GF-D8 (cell line): ENCODE results near the gene FAM131C.
A peak's percentile ranks its signal among the peaks of the same experiment; 100 is the strongest.

Source experiments
- DNase-seq: peaks from one replicate; lab custom pipeline; 2025; lab: John Stamatoyannopoulos, UW

The FAM131C gene

DNA sequence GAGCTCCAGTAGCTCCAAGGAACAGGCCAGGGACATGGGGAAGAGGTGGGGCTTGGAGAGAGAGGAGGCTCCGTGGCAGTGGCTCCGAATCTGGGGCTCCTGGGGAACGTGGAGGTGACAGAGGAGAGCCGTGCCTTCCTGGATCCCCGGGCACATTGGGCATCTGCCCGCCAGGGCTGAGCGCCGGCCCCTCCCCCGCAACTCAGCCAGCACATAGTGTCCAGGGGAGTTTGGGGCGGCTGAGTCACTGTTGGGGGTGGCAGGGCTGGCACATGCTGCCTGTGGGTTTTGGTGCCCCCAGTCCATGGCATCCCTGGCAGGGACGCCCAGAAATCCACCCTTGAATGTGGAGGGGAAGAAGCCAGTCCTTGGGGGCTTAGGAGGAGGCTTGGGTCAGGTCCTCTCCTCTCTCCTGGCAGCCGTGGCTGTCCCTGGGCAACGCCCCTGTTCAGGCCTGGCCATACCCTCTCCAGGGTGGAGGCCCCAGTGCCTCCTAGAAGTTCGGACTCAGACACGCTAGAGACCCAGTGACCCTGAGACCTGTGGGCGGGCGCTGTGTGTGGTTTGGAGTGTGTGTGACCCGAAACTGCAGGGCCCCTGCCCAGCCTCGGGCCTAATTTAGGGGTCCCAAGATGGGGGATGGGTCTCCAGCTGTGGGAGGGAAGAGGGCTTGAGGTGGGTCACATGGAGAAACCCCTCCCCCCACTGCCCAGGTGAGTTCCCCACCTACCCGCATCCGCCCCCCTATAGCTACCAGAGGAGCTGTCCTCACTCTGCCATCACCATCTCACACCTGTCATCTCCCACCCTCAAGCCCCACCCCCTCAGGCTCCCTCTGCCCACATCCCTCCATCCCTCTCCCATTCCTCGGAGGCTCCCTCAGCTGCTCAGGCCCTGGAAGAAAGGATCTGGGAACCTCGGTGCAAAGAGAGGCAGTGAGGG lies 57.2 kb downstream of the FAM131C start:
- DNase-seq, result no peak

DNA sequence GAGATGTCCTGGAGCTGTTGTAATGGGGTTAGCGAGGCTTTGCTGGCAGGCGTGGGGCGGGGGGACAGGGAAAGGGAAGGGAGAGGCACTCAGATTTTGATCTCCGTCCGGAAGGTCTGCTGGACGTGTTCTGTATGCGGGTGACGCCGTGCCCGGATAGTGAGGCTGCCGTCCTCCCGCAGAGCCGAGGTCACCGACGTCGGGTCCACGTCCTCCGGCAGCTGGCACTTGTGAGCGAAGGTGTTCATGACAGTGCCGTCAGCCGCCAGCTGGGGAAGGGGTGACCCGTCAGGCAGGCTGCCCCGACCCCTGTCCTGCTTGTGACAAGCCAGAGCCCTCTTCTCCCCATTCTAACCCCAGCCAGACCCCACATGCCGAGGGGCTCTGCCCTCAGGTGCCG lies 58.0 kb downstream of the FAM131C start:
- DNase-seq, result no peak

DNA sequence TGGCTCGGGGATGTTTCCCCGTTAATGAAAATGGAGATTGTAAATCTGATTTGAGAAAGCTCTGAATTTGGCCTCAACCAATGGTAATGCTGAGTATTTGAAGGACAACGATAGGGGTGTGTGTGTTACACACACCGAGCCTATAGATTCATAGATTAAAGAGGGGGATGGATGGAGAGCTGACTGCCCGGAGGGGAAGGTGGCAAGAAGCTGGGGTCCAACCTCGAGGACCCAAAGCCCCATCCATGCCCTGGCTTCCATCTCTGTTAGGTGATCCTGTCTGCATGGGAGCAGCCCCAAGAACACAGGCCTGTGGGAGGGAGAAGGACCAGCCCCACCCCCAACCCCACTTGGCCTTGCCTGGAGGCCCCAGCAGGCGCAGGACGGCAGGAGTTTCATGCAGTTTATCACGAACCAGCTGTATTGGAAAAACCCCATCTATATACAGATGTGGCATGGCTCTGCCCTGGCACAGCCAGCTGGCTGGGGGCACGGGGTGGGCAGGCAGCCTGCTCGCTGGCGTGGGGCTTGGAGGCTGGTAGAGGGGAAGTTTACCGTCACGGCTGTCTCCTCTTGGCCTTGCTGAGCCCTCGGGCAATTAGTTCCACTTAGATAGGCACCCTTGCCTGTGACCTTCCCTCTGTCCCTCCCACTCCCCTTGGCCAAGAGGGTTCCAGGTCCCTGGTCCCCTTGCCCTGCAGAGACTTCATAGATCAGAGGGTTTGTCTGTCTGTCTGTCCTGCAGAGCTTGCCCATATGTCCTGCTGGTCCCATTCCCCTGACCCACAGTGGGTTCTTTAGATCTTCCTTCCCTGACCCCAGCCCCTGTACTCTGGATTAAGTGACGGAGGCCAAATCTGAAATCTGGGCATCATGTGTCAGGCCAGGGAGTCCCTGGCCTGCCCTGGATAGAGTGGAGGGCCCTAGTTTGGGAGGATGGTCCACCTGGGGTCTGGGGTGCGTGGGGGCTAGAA lies 58.7 kb downstream of the FAM131C start:
- DNase-seq, result no peak

DNA sequence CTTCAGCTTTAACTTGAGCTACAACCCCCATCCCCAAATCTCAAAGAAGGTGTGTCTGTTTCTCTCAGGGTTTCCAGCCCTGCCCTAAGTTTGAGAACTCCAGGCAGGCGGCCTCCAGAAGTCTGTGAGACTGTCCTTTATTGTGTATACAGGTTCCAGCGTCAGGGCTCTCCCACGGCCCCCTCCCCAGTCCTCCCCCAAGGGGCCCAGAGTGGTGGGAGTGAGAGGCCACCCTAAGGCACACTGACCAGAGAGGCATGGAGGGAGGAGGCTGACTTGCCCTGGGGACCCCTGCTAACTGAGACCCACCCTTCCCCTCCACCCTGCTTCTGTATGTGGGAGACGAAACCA lies 59.6 kb downstream of the FAM131C start:
- no peak for DNase-seq

DNA sequence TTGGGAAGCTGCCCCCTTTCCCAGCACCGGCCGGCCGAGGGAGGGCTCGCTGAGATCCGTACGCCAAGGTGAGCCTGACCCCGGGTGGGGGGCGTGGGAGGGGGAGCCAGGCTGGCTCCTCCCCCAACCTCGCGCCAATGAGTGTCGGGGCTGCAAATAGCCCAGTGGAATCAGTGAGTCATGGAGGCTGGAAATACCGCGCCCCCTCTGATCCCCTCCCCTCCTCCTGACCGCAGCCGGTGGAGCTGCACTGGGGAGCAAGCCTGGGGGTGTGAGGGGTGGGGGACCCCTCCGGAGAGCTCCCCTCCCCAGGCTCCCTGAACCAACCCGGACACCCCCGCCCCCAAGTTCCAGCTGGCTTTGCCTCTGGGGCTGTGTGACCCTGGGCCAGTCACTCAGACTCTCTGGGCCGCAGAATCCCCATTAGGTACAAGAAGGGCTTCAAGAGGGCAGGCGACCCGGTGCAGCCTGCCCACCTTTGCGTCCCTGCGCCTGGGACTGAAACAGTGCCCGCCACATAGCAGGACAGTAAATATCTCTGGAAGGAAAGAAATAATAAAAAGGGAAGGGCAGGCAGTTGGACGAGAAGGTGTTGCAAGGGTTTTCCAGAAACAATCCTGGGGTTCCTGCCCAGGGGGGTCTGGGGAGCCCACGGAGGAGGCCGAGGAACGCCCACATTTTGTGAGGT lies 60.1 kb downstream of the FAM131C start:
- DNase-seq, result no peak

DNA sequence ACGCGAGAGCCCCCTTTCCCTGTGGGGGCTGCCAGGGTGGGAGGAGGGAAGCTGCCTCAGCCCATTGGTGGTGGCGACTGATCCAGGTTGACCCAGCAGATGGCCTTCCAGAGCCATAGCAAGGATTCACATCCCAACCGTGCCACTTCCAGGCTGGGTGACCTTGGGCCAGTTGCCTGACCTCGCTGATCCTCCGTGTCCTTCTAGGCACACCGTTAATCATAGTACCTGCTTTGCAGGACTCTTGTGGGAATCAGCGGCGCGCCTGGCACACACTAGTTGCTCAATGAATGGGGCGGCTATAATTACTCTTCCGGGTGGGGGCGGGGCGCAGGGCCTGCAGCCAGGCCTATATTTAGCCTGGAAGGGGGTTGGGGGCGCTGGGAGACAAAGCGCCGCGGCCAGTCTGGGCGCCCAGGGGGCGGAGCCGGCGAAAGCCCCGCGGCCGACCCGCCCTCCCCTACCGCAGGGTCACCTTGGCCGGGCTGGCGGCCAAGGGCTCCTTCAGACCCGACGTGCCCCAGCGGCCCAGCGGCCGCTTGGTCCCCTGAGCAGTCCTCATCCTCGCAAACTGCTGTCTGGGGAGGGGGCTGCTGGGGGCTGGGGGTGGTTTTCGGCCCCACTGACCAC lies 60.7 kb downstream of the FAM131C start:
- DNase-seq, result peak; percentile 5

DNA sequence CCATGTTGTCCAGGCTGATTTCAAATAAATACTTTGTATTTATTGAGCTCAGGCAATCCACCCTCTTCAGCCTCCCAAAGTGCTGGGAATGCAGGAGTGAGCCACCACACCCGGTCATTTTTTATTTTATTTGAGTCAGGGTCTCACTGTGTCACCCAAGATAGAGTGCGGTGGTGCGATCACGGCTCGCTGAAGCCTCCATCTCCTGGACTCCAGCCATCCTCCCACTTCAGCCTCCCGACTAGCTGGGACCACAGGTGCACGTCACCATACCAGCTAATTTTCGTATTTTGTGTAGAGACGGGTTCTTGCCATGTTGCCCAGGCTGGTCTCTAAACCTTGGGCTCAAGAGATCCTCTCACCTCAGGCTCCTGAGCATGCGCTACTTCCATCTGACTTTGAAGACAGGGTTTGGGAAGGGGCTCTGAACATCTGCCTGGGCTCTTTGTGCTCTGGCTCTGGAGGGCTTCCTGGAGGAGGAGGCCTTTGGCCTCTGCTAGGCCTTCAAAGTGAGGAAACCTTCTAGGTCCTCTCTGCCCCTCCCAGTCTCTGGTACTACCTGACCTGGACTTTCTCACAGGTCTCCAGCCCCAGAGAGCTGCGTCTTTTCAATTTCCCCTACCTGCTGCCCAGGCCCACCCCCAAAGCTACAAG lies 61.4 kb downstream of the FAM131C start:
- no peak for DNase-seq

DNA sequence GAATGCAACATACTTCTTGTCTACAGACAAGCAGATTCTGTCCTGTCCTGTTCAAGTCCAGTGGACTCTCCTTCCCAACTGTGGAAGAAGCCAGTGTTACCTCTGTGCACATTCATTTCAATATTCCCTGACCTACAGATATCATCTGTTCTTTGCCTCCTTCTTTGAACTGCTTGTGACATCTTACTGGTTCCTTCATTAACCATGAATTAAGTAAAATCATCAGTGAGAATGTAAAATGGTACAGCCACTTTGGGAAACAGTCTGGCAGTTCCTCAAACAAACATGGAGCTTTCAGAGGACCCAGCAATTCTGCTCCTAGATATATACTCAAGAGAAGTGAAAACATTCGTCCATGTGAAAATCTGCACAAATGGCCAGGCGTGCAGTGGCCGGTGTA lies 62.6 kb downstream of the FAM131C start:
- DNase-seq, result no peak

DNA sequence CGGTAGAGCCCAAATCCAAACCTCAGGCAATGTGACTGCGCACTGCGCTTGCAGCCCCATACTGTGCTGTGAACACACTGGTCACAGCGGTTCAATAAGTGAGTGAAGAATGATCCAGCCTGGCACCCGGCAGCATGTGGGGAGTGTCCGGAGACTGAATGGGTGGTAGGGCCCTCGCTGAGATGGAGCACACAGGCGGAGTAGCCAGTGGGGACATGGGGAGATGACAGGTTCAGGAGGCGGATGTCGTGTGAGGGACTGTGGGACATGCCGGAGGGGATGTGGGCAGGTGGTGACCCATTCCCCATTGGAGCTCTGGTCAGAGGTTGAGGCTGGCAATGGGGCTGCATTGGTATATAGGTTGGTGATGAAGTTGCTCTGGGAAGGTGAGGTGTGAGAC lies 63.8 kb downstream of the FAM131C start:
- no peak for DNase-seq

DNA sequence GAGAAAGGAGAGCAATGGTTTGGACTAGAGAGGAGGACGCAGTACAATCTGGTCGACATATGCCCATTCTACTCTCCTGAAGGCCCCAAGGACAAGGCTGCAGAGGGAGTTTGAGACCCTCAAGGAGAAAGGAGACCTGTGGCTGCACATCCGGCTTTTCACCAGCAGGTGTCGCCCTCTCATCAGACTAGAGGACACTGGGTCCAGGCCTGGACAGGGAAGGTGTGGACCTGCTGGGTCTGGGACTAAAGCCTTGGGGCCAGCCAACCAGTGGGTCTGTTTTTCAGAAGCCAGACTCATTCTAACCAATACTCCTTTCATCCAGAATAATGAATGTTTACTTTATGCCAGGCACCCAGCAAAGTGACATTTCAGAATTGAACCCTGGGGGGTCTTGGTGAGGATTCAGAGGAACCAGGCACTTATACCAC lies 64.4 kb downstream of the FAM131C start:
- DNase-seq, result no peak
